HG02840 (cell line): ENCODE data around the gene OR51F1.
"Not testable (repeated sequence)": the region's sequence is repeated elsewhere in the genome, so short reads cannot be mapped to it uniquely, and the experiment has no call there.

ENCODE experiments used
- ATAC-seq: cut with Tn5 transposase; IDR thresholded peaks from one replicate; pipeline ENCODE4 v1.9.1; 2021; ENCODE audit warnings: mild to moderate bottlenecking, moderate library complexity, moderate number of reproducible peaks; ENCODE audit not compliant: unreplicated experiment, low FRiP score

OR51F1 gene

GRCh38 chr11:4769838-4770237 lies at the start of gene OR51F1:
OR51F1 (minus strand) TSS chr11:4769938; CDS start chr11:4769938, 0 bp downstream.
- no peak for ATAC-seq

GRCh38 chr11:4809246-4809645 lies 39.5 kb upstream of the OR51F1 start:
- ATAC-seq: no peak

GRCh38 chr11:4808476-4808875 lies 38.7 kb upstream of the OR51F1 start:
- no peak for ATAC-seq

GRCh38 chr11:4804280-4804679 lies 34.5 kb upstream of the OR51F1 start, which contains the start of gene OR52R1:
OR52R1 (minus strand) TSS chr11:4804380; CDS start chr11:4804380, 0 bp downstream.
- ATAC-seq: no peak

GRCh38 chr11:4801316-4801715 lies 31.6 kb upstream of the OR51F1 start:
- ATAC-seq: not testable (repeated sequence)

- no peak for ATAC-seq
These were observed 28.9 kb upstream of the OR51F1 start for GRCh38 chr11:4798427-4799183.

GRCh38 chr11:4797206-4797605 lies 27.5 kb upstream of the OR51F1 start:
- ATAC-seq: no peak

GRCh38 chr11:4782454-4782853 lies 12.7 kb upstream of the OR51F1 start:
- no peak for ATAC-seq

- ATAC-seq: no peak
These were observed 1.6 kb downstream of the OR51F1 start for GRCh38 chr11:4768094-4768493.

GRCh38 chr11:4766420-4767043 lies 3.2 kb downstream of the OR51F1 start:
- ATAC-seq: no peak

- ATAC-seq: no peak
These were observed 6.6 kb downstream of the OR51F1 start for GRCh38 chr11:4763096-4763495.

GRCh38 chr11:4751201-4751600 lies 18.5 kb downstream of the OR51F1 start:
- ATAC-seq: no peak

GRCh38 chr11:4748438-4748837 lies 21.3 kb downstream of the OR51F1 start:
- no peak for ATAC-seq

- ATAC-seq: no peak
These were observed 29.0 kb downstream of the OR51F1 start for GRCh38 chr11:4740735-4741134.

- ATAC-seq: no peak
These were observed 42.6 kb downstream of the OR51F1 start for GRCh38 chr11:4727171-4727570.

- not testable (repeated sequence) for ATAC-seq
These were observed 46.9 kb downstream of the OR51F1 start for GRCh38 chr11:4722616-4723534.
